ENCODE results near the gene OLIG3.

OLIG3 gene

DNA sequence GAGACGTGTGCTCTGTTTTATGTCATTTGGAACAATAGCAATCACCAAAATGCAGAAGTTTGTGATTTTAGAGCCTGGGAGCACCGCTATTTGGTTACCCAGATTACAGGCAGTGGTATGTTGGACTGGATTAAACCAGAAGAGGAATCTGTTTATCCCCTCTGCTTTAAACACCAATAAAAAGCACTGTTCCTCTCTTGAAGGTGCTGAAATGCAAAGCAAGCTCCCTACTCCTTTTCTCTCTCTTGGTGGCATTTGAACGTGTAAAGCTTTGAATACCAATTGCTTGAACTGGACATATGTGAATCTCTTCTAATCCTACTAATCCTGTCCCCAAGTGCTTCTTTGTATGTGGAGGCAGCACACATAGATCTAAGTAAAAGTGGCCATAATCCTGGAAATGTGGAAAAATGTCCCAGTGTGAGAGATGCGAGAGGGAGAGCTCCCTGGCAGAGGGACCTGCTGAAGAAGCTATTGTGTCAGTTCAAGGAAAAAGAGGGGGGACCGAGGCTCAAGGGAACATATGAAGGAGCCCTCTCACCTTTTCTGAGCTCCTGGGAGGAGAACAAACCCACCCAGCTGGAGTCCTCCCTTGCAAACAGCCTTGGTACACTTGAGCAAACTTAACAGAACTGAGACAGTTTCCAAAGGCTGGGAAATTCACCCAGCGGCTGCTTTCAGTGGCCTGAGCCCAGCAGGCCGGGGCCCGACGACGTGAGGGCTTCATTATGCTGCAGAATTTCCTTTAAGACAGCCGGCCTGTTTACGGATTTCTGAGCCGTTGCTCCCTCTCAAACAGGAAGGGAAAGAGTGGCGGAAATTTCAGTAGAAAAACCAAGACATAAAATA, 18.8 kb upstream of the OLIG3 start:
- no peak overlapping the region for H3K4me3 ChIP-seq (ENCODE audit: low read depth in 1 of 2, low read length in 2 of 2)
- TF ChIP-seq, protein P1, sequence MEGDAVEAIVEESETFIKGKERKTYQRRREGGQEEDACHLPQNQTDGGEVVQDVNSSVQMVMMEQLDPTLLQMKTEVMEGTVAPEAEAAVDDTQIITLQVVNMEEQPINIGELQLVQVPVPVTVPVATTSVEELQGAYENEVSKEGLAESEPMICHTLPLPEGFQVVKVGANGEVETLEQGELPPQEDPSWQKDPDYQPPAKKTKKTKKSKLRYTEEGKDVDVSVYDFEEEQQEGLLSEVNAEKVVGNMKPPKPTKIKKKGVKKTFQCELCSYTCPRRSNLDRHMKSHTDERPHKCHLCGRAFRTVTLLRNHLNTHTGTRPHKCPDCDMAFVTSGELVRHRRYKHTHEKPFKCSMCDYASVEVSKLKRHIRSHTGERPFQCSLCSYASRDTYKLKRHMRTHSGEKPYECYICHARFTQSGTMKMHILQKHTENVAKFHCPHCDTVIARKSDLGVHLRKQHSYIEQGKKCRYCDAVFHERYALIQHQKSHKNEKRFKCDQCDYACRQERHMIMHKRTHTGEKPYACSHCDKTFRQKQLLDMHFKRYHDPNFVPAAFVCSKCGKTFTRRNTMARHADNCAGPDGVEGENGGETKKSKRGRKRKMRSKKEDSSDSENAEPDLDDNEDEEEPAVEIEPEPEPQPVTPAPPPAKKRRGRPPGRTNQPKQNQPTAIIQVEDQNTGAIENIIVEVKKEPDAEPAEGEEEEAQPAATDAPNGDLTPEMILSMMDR (IDR thresholded peaks at IDR 0.05; ENCODE audit: borderline replicate concordance, extremely low read depth, low read length, poor library complexity, severe bottlenecking), result no peak
- no peak for TF ChIP-seq EZH2 (IDR thresholded peaks at IDR 0.05; ENCODE audit: borderline replicate concordance, low read depth, low read length, severe bottlenecking)
- no peak overlapping the region for H2AFZ ChIP-seq (ENCODE audit: low read depth, low read length)
- no peaks in the 10 kb centered on the region for H4K20me1 ChIP-seq (ENCODE audit: insufficient read depth, low read length)
- H3K4me1 ChIP-seq (ENCODE audit: insufficient read depth, low read length), result no peaks in the 10 kb centered on the region
- no peak overlapping the region for H3K27ac ChIP-seq (ENCODE audit: low read length)
- H3K79me2 ChIP-seq (ENCODE audit: insufficient read depth, low read length), result no peaks in the 10 kb centered on the region
- ATAC-seq (ENCODE audit: insufficient read depth, low read depth), result no peak
- H3K27me3 ChIP-seq (ENCODE audit: insufficient read depth, low read length, poor library complexity), result no peaks in the 10 kb centered on the region
- no peak for DNase-seq
- H3K4me2 ChIP-seq (ENCODE audit: insufficient read depth, low read length), result no peak overlapping the region
- no peak overlapping the region for H3K9ac ChIP-seq (ENCODE audit: low read depth, low read length)
- peaks cover 5% of the 10 kb centered on the region for H3K9me3 ChIP-seq (ENCODE audit: insufficient read depth, low read length, severe bottlenecking)
- H3K36me3 ChIP-seq (ENCODE audit: insufficient read depth, low read length), result no peaks in the 10 kb centered on the region

DNA sequence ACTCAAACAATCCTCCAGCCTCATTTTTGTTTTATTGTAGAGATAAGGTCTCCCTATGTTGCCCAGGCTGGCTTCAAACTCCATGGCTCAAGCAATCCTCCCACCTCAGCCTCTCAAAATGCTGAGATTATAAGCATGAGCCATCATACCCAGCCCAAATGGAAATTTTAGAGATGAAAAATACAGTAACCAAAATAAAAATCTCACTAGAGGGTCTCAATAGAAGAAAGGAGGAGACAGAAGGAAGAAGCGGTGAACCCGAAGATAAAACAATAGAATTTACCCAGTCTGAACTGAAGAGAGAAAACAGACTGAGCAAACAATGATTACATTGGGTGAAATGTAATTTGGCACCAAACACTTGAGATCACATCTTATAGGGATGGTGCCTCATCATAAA, 16.7 kb upstream of the OLIG3 start:
- no peaks in the 10 kb centered on the region for H4K20me1 ChIP-seq (ENCODE audit: insufficient read depth, low read length)
- no peak overlapping the region for H3K27ac ChIP-seq (ENCODE audit: low read length)
- H3K79me2 ChIP-seq (ENCODE audit: insufficient read depth, low read length), result no peaks in the 10 kb centered on the region
- no peak overlapping the region for H2AFZ ChIP-seq (ENCODE audit: low read depth, low read length)
- no peaks in the 10 kb centered on the region for H3K27me3 ChIP-seq (ENCODE audit: insufficient read depth, low read length, poor library complexity)
- no peak overlapping the region for H3K9ac ChIP-seq (ENCODE audit: low read depth, low read length)
- H3K4me1 ChIP-seq (ENCODE audit: insufficient read depth, low read length), result no peaks in the 10 kb centered on the region
- H3K36me3 ChIP-seq (ENCODE audit: insufficient read depth, low read length), result no peaks in the 10 kb centered on the region
- H3K4me2 ChIP-seq (ENCODE audit: insufficient read depth, low read length), result no peak overlapping the region
- peaks cover 5% of the 10 kb centered on the region for H3K9me3 ChIP-seq (ENCODE audit: insufficient read depth, low read length, severe bottlenecking)
- no peak overlapping the region for H3K4me3 ChIP-seq (ENCODE audit: low read depth in 1 of 2, low read length in 2 of 2)
- no peak for TF ChIP-seq EZH2 (IDR thresholded peaks at IDR 0.05; ENCODE audit: borderline replicate concordance, low read depth, low read length, severe bottlenecking)
- TF ChIP-seq, protein P1 (IDR thresholded peaks at IDR 0.05; ENCODE audit: borderline replicate concordance, extremely low read depth, low read length, poor library complexity, severe bottlenecking), result no peak
- DNase-seq (no peak), ATAC-seq (ENCODE audit: insufficient read depth, low read depth) (no peak)

- no peak overlapping the region for H2AFZ ChIP-seq (ENCODE audit: low read depth, low read length)
Observed at GRCh38 chr6:137498481-137499190, 4.4 kb upstream of the OLIG3 start.

More at GRCh38 chr6:137498481-137499190, 4.4 kb upstream of the OLIG3 start:
- peaks cover 9% of the 10 kb centered on the region for H3K4me1 ChIP-seq (ENCODE audit: insufficient read depth, low read length)
- H3K79me2 ChIP-seq (ENCODE audit: insufficient read depth, low read length), result no peaks in the 10 kb centered on the region
- TF ChIP-seq EZH2 (IDR thresholded peaks at IDR 0.05; ENCODE audit: borderline replicate concordance, low read depth, low read length, severe bottlenecking), result no peak
- TF ChIP-seq, protein P1 (IDR thresholded peaks at IDR 0.05; ENCODE audit: borderline replicate concordance, extremely low read depth, low read length, poor library complexity, severe bottlenecking), result no peak
- no peak for DNase-seq
- no peaks in the 10 kb centered on the region for H3K36me3 ChIP-seq (ENCODE audit: insufficient read depth, low read length)
- no peak overlapping the region for H3K4me3 ChIP-seq (ENCODE audit: low read depth in 1 of 2, low read length in 2 of 2)
- H3K27me3 ChIP-seq (ENCODE audit: insufficient read depth, low read length, poor library complexity), result no peaks in the 10 kb centered on the region
- H3K4me2 ChIP-seq (ENCODE audit: insufficient read depth, low read length), result no peak overlapping the region
- no peak overlapping the region for H3K9ac ChIP-seq (ENCODE audit: low read depth, low read length)
- ATAC-seq (ENCODE audit: insufficient read depth, low read depth), result no peak
- H3K9me3 ChIP-seq (ENCODE audit: insufficient read depth, low read length, severe bottlenecking), result no peaks in the 10 kb centered on the region
- H3K27ac ChIP-seq (ENCODE audit: low read length), result no peak overlapping the region
- no peaks in the 10 kb centered on the region for H4K20me1 ChIP-seq (ENCODE audit: insufficient read depth, low read length)

Data from DND-41 (cell line).